Measurements from ENCODE around the gene AACS. TPM values are rescaled to one million over a fixed set of nuclear protein-coding genes. Genes with fewer than 3 reads are reported as not detected.
A peak's percentile ranks its signal among the peaks of the same experiment; 100 is the strongest.

The AACS gene
- total and polyA plus RNA-seq, 10 of the 15 experiments (the other 5 are each of a cell fraction or from before 2014, with no cell fraction given) = 10.1 to 34.0 (median 21.1) TPM

DNA sequence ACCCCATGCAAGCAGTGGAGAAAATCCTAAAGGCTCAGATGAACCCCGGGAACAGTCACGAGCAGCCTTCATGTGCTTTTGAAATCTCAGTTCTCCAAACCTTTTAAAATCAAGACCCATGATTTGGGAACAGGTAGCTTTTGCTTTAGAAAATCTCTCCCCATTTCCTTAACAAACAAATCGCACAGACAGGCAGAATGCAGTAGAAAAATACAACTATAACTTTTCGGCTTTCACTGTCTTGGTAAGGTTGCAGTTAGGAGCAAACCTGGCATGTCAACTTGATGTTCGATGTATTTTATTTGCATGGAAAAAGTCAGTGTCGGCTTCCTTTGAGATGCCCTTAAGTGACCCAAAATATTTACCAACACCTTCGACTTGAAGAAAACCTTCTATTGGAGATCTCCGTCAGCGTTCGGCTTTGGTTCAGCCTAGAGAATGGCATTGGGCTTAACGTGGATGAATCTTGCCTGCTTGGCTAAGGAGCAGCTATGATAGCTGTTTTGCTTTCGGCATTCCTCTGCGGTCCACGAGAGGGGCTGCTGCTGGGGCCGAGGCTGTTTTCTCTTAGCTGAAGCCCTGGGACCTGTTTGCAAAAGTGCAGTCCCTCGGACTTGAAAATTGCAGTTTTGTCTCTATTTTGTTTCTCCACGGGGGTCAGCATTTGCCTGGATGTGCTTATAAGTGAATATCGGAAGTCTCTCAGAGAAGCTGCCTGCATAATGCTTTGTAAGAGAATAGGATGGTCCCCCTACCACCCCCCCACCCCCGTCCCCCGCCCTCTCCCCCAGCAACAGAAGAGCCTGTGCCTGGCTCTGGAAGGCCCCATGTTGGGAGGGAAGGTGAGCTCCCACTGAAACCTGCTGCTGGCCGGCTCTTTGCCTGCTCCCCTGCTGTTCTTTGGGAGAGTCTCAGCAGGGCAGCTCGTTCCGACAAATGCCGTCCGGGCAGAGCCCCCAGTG, 122.8 kb downstream of the AACS start:
- Histone ChIP-seq H3K4me1 (ENCODE audit: control insufficient read depth, insufficient read depth, low read length) (no peaks in the 10 kb centered on the region), H2AFZ (ENCODE audit: control insufficient read depth, low read depth, low read length) (no peak overlapping the region), H3K27ac (ENCODE audit: control insufficient read depth, insufficient read depth) (no peak overlapping the region), H3K9ac (ENCODE audit: control insufficient read depth, insufficient read depth, low read length) (no peak overlapping the region), H3K4me2 (ENCODE audit: control insufficient read depth, insufficient read depth) (no peak overlapping the region), H3K4me3 (no peak overlapping the region), H3K36me3 (ENCODE audit: control insufficient read depth in 2 of 2, insufficient read depth in 2 of 2, low read length in 1 of 2) (no peaks in the 10 kb centered on the region), H3K27me3 (replicated peaks in 1 of 2; ENCODE audit: control insufficient read depth in 2 of 2, insufficient read depth in 2 of 2, low read length in 1 of 2) (peaks cover 10 to 15% of the 10 kb centered on the region in 2 experiments), H4K20me1 (ENCODE audit: control insufficient read depth, insufficient read depth) (no peaks in the 10 kb centered on the region), H3K79me2 (ENCODE audit: control insufficient read depth, insufficient read depth, low read length) (no peaks in the 10 kb centered on the region), H3K9me3 (replicated peaks; ENCODE audit: control insufficient read depth, insufficient read depth, low read length) (no peaks in the 10 kb centered on the region)
- BruUV-seq (replicated peaks) = no TSS peak
- ATAC-seq = no peak
- DNase-seq (ENCODE audit: low read depth, low spot score) = no peak
- ChIA-PET CTCF (interaction anchor here (0.5 to 2.1 kb wide), 6 partner anchors 10 to 176 kb away, joined by 3 to 6 read pairs (median 3); no protein-coding TSS in a partner anchor), SMC1A (ENCODE audit: uncharacterized antibody, unreplicated experiment) (interaction anchor here (0.8 kb wide), 1 partner anchor 144 kb away, joined by 3 read pairs; no protein-coding TSS in a partner anchor), RAD21 (ENCODE audit: unreplicated experiment) (no interaction called here), POLR2A (no interaction called here)
- TF ChIP-seq PKNOX1 (IDR thresholded peaks at IDR 0.05) (no peak), MAX (IDR thresholded peaks at IDR 0.05; ENCODE audit: low read depth, low read length) (no peak), TBL1XR1 (IDR thresholded peaks at IDR 0.05; ENCODE audit: low read depth, low read length) (no peak), EZH2 (IDR thresholded peaks at IDR 0.05; ENCODE audit: borderline replicate concordance, control insufficient read depth, low read depth, low read length) (peak; percentile 83; the same call in 1 of the 2 replicates), WRNIP1 (IDR thresholded peaks at IDR 0.05; ENCODE audit: borderline replicate concordance, low read depth, low read length) (no peak)
- TF ChIP-seq, protein P1, sequence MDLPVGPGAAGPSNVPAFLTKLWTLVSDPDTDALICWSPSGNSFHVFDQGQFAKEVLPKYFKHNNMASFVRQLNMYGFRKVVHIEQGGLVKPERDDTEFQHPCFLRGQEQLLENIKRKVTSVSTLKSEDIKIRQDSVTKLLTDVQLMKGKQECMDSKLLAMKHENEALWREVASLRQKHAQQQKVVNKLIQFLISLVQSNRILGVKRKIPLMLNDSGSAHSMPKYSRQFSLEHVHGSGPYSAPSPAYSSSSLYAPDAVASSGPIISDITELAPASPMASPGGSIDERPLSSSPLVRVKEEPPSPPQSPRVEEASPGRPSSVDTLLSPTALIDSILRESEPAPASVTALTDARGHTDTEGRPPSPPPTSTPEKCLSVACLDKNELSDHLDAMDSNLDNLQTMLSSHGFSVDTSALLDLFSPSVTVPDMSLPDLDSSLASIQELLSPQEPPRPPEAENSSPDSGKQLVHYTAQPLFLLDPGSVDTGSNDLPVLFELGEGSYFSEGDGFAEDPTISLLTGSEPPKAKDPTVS (IDR thresholded peaks at IDR 0.05; ENCODE audit: low read depth, low read length) = no peak
- WGBS (ENCODE audit: insufficient coverage, insufficient replicate concordance, low lambda C conversion rate, missing lambda C conversion rate) = 25% methylated on average over 24 of the region's 25 CpGs
- FAIRE-seq = no peak
- in situ Hi-C loops (cut with MboI) = loop anchor here (25.0 kb wide), 1 partner anchor 1674 kb away; no protein-coding TSS in a partner anchor
- intact Hi-C loops (cut with micrococcal nuclease; ENCODE audit: unreplicated experiment) = loop anchor here (10.0 kb wide), 3 partner anchors 497 to 877 kb away; no protein-coding TSS in a partner anchor
